ENCODE data around the gene USF2.
"Not testable (repeated sequence)": the region's sequence is repeated elsewhere in the genome, so short reads cannot be mapped to it uniquely, and the experiment has no call there.

USF2 gene

DNA sequence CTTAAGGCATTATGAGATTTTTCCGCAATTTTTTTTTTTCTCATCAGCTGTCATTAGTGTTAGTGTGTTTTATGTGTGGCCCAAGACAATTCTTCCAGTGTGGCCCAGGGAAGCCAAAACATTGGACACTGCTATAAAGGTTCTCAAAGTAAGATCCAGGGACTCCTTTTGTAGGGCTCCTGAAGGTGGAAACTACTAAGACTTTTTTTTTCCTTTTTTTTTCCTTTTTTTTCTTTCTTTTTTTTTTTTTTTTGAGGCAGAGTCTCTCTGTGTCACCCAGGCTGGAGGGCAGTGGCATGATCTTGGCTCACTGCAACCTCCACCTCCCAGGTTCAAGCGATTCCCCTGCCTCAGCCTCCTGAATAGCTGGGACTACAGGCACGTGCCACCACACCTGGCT is 16.7 kb downstream of the USF2 start:
- DNase-seq: not testable (repeated sequence)

DNA sequence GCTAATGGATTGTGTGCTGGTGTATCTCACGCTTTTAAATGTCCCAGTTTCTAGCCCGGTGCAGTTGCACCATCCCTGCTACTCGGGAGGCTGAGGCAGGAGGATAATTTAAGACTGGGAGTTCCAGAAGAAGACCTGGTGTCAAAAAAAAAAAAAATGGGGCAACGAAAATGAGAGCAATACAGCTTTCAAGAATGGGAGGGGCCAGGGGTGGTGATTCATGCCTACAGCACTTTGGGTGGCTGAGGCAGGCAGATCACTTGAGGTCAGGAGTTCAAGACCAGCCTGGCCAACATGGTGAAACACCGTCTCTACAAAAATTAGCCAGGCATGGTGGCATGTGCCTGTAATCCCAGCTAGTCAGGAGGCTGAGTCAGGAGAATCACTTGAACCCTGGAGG is 17.3 kb downstream of the USF2 start:
- not testable (repeated sequence) for DNase-seq

DNA sequence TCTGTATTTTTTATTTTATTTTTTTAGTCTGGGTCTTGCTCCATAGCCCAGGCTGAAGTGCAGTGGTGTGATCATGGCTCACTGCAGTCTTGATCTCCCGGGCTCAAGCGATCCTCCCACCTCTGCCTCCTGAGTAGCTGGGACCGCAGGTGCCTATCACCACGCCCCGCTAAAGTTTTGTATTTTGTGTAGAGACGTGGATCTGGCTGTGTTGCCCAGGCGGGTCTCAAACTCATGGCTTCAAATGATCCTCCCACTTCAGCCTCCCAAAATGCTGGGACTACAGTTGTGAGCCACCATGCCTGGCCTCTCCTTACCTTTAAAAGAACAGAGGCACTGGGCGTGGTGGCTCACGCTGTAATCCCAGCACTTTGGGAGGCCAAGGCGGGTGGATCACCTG is 19.0 kb downstream of the USF2 start:
- no peak for DNase-seq

DNA sequence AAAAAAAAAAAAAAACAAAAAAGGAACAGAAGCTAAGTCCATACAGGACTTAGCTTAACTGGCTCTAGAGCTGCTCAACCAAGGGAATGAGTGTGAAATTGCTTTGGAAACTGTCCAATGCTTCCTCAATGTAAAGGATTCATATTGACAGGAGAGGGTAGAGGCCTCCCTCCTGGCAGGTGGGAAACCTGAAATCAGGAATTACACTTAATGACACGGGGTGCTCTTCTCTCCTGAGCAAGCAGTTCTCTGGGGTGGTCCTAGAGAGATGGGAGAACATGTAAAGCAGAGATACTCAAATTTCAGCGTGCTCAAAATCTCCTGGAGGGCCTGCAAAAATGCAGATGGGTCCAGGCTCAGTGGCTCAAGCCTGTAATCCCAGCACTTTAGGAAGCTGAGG is 19.6 kb downstream of the USF2 start:
- no peak for DNase-seq

DNA sequence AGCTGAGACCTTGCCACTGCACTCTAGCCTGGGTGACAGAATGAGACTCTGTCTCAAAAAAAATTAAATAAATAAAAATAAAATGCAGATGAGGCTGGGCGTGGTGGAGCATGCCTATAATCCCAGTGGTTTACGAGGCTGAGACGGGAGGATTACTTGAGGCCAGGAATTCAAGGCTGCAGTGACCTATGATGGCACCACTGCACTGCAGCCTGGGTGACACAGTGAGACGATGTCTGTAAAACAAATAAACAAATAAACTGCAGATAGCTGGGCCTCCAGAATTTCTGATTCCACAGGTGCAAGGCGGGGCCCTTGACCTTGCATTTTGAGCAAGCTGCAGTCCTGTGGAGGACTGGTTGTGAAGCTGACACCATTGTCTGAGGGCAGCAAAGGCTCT is 20.1 kb downstream of the USF2 start:
- DNase-seq: no peak

DNA sequence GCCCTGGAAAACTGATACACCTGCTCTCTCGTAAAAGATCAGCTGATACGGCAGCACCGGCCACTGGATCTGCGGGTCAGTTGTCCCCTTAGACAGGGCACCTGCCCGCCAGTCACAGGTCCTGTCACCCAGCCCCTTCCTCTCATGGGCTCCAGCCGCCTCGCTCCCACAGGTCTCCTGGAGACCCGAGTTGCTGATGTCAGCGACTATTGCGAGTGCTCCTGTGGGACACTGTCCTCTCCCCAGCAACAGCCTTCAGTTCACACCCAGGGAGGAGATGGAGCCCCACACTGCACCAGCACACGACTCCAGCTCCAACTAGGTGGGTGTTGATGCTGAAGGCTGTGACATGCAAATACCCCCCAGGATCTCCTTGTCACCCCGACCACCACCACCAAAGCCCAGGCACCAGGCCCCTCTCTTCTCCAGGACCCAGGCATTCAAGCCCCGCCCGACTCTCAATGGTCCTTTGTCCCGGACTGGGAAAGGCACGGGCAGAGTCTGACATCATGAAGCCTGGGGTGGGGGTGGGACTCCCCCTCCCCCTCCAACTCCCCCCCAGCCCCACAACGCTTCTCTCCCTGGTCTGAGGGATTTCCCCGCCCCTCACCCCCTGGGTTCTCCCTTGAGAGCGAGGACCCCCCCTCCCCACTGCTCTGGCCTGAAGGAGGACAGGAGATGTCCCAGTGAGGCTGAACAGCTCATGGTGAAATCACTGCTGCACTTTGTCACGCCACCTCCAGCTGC is 21.8 kb downstream of the USF2 start:
- DNase-seq: no peak

DNA sequence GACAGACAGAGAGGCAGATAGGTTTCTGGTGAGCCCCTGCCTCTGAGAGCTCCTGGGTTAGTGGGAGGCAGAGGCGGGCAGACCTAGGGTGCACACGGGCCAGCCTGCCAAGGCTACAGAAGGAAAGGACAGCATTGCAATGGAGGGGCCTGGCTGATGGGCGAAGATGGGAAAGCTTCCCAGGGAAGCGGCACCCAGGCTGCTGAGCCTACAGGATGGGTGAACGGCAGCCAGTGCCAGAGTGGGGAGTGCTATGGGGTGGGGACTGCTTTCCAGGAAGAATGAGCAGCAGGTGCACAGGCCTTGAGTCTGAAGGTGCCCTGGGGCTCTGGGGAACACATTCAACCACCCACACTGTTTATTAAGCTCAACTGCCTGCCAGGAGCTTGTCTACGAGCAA is 22.5 kb downstream of the USF2 start:
- DNase-seq: no peak

DNA sequence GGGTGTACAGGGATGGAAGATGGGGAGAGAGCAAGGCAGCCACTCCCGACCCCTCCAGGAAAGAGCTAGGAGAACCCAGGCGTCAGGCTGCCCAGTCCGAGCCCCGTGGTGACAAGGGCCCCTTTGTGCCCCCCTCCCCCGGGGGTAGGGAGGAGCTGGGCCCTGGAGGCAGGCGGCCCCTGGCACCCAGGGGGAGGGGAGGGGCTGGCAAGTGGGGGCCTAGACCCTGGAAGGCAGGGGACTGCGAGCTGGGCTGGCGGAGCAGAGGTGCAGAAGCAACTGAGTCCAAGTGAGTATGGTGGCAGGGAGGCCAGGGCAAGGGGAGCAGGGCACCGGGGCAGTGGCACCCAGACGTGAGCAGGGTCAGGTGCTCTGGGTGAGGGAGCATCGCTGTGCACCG is 23.2 kb downstream of the USF2 start, which contains the start of gene MAG:
MAG (plus strand) TSS at position 246 of the 400 bp plus-strand sequence. CDS start 3,248 bp downstream, outside the sequence.
- no peak for DNase-seq

DNA sequence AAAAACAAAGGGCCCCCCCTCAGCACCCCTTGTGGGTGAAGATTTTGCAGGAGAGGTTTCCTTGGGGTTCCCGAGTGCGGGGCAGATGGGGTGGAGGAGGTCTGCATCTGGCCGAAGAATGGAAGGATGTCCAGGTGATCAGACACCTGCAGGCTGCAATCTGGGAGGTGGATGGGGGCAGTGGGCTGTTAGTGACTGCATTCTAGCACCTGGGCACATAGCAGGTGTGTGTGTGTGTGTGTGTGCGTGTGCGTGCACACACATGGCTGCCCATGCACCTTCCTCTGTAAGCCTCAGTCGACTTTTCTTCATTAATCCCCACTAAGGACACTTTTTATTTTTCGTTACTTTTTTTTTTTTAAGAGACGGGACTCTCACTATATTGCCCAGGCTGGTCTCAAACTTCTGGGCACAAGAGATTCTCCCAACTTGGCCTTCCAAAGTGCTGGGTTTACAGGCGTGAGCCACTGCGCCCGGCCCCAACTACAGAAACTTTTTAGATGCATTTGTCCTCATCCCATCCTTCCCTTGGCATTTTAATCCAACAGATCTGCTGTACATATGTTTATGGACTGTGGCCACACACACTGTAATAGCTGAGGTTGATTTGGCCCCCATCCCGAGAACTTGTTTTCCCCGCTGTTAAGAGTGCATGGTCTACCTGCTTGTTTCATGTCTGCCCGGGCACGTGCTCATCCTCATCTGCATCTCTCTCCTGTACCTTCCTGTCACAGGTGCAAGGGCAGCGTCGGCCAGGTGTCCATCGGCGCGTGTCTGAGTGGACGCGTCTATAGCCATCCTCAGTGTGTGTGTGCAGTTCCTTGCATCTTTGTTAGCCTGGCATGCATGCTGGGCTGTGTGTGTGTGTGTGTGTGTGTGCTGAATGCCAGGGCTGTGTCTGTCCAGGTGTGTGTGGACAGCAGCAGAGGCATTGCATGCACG is 23.9 kb downstream of the USF2 start:
- no peak for DNase-seq

DNA sequence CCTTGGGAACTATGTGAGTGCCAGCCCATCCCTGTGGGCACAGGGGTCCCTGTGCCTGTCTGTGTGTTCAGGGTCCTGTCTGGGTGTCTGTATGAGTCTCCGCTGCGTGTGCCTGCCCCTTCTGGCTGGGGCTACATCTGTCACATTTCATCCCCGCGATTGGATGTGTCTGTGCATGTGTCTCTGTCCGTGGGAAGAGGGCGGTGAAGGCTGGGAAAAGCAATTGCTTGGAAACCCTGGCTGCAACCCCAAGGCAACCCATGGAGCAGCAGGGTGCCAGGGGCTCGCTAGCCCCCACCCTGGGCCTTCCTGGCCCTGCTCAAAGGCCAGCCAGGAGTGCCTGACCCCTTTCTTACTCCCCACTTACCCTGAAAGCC is 24.6 kb downstream of the USF2 start:
- no peak for DNase-seq

DNA sequence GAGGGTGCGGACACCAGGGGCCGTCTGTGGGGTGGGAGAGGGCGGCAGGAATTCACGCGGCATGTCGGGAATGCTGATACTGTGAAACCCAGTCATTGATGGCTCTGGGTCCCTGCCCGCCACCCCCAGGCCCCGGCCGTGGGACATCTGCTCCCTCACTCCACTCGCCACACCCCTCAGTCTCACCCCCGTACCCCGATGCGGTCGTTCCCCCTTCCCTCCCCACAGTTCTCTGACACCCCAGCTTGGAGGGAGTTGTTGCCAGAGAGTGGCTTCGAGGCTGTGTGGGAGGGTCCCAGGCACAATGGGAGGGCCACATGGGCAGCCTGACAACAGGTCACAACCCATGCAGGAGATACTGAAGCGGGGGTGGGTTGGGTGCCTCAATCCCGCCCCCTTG is 25.0 kb downstream of the USF2 start:
- DNase-seq: no peak

DNA sequence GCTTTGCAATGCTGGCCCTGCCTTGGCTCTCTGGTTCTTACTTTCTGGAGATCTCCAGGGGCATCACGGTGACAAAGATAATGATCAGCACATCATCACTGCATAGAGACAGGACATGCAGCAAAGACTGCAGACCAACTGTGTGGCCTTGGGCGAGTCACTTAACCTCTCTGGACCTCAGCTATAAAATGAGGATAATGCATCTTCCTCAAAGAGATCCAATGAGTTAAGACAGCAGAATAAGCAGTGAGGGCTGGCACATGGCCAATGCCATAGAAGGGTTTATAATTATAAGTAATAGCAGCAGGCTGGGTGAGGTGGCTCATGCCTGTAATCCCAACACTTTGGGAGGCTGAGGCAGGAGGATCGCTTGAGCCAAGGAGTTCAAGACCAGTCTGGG is 25.6 kb downstream of the USF2 start:
- DNase-seq: no peak

DNA sequence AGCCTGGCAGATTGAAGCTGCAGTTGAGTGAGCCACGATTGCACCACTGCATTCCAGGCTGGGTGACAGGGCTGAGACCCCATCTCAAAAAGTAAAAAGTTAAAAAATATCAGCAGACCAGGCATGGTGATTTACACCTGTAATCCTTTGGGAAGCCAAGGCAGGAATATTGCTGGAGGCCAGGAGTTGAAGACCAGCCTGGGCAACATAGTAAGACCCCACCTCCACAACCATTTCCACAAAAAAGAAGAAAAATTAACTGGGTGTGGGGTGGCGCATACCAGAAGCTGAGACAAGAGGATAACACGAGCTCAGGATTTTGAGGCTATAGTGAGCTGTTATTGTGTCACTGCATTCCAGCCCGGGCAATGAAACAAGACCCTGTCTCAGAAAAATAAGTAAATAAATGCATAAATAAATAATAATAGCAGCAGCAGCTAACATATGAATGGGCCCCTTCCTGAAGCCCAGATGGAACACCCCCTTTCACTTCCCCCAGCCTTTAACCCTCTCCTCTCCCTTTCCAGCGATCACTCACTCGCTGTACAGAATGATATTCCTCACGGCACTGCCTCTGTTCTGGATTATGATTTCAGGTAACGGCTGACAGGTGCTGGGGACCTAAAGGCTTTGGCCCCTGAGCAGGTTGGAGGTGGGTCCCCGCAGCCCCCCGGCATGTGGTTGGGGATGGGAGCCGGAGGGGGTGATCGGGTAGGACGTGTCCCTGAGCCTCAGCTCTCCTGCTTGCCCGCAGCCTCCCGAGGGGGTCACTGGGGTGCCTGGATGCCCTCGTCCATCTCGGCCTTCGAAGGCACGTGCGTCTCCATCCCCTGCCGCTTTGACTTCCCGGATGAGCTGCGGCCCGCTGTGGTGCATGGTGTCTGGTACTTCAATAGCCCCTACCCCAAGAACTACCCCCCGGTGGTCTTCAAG is 26.4 kb downstream of the USF2 start:
- DNase-seq: no peak

DNA sequence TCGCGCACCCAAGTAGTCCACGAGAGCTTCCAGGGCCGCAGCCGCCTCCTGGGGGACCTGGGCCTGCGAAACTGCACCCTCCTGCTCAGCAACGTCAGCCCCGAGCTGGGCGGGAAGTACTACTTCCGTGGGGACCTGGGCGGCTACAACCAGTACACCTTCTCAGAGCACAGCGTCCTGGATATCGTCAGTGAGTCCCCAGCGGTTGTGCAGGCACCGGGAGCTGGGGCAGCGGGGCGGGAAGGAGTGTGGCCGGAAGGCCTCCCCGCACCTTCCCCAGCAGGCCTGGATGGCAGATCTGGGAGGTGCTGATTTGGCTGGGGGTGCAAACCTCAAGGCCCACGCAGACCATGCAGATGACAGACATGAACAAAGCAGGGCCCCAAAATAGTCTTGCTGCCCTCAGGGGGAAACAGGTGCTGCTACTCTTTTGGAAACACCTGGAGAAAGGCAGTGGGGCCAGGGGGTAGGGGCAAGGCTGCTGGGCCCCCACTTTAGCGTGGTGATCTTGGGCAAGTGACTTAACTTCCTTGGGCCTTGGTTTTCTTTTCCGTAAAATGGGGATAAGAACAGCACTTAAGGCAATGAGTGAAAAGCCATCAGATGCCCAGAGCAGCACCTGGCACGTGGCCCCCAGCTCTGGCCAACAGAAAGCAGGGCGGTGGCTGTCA is 27.2 kb downstream of the USF2 start:
- peak; percentile 59 for DNase-seq

DNA sequence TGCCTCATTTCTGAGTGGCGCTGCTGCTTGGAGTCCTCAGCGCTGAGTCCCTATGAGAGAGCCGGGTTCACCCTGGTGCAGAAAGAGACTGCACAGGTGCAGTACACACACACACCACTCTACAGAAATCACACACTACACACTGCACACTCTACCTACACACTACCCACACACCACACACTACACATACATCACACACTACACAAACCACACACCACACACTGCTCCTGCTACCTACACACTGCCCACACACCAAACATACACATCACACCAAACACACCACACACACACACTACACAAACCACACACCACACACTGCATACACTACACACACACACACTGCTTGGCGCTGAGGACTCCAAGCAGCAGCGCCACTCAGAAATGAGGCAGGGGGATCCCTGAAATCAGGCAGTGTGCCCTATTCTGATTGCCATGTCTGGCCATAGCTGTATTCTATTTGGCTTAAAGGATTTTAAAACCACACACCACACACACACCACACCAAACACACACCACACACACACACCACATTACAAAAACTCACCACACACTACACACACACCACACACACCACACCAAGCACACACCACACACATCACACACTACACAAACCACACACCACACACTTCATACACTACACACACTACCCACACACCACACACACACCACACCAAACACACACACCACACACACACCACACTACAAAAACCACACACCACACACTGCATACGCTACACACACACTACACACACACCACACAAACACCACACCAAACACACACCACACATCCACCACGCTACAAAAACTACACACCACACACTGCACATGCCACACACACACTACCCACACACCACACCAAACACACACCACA is 28.1 kb downstream of the USF2 start:
- no peak for DNase-seq

DNA sequence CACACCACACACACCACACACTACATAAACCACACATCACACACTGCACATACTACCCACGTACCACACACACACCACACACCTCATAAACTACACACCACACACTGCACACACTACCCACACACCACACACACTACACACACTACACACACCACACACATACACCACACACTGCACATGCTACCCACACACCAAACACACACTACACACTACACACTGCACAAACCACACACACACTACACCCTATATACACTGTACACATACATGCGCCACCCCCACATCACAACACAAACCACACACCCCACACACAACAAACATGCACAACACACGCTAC is 28.7 kb downstream of the USF2 start:
- no peak for DNase-seq

DNA sequence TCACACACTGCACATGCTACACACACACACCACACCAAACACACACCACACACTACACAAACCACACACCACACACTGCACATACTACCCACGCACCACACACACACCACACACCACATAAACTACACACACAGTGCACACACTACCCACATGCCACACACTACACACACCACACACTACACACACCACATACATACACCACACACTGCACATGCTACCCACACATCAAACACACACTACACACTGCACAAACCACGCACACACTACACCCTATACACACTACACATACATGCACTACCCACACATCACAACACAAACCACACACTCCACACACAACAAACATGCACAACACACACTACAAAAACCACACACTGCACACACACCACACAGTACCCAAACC is 29.2 kb downstream of the USF2 start:
- DNase-seq: no peak

DNA sequence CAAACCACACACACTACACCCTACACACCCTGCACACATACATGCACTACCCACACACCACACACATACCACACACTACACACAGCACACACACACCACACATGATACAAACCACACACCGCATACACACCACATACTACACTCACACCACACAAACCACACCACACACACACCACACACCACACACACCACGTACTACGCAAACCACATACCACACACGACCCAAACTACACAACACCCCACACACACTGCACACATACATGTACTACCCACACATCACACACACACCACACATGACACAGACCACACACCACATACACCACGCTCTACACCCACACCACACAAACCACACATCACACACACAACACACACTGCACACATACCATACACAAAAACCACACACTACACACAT is 29.8 kb downstream of the USF2 start:
- DNase-seq: no peak

DNA sequence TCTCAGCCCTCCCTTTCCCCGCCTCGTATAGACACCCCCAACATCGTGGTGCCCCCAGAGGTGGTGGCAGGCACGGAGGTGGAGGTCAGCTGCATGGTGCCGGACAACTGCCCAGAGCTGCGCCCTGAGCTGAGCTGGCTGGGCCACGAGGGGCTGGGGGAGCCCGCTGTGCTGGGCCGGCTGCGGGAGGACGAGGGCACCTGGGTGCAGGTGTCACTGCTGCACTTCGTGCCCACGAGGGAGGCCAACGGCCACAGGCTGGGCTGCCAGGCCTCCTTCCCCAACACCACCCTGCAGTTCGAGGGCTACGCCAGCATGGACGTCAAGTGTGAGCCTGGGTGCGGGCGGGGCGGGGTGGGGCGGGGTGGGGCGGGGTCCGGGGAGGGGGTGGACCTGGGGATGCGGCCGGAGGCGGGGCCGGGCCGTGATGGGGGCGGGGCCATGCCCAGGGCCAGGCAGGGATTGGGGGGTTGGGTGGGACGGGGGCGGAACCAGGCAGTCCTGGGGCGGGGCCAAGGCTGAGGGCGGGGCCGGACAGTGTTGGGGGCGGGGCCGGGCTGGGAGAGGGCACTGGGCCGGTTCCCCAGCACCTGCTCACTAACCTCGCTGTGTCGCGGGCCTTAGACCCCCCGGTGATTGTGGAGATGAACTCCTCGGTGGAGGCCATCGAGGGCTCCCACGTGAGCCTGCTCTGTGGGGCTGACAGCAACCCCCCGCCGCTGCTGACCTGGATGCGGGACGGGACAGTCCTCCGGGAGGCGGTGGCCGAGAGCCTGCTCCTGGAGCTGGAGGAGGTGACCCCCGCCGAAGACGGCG is 31.0 kb downstream of the USF2 start:
- DNase-seq: no peak

DNA sequence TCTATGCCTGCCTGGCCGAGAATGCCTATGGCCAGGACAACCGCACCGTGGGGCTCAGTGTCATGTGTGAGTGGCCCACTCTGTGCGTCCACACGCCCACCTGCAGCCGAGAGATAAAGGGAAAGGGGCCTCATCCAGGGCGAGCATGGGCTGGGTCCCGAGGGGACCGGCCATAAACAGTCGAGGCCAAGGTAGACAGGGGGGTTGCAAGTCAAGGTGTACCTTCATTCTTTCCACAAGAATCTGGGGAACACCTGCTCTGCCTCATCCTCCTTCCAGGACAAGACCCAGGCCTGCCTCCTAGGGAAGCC is 31.5 kb downstream of the USF2 start:
- DNase-seq: no peak

DNA sequence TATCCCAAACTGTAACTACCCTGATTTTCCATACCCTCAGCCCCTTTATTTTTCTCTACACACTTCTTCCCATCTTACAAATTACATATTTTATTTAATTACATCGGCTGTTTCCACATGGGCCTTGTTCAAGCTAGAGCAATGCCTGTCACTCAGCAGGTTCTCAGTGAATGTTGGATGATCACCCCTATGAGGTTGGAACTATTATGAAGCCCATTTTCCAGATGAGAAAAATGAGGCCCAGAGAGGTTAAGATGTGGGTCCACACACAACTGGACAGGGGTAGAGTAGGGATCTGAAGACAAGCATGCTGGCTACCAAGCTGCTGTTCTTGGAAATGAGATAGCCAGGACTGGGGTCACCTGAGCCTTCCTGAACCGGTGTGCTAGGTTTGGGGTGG is 33.2 kb downstream of the USF2 start:
- DNase-seq: no peak

Data from CD4-positive, alpha-beta T cell treated with Interleukin-17A for 4 hours (primary cell).